GM10266 (cell line): ENCODE data around the gene GIT2.
"Not testable (repeated sequence)": the region's sequence is repeated elsewhere in the genome, so short reads cannot be mapped to it uniquely, and the experiment has no call there.

Experiments
- DNase-seq: peaks from one replicate; pipeline ENCODE4 v3.0.0; 2012; ENCODE audit errors: extremely low spot score
- CTCF ChIP-seq: IDR thresholded peaks from 2 replicates; pipeline ENCODE4 v1.5.1; 2012; ENCODE audit warnings: mild to moderate bottlenecking, low read depth; ENCODE audit not compliant: control insufficient read depth, insufficient read depth; ENCODE audit errors: missing control alignments

GIT2 gene

GRCh38 chr12:109910254-109910968, 85.8 kb downstream of the GIT2 start:
- DNase-seq: no peak
- no peak for TF ChIP-seq CTCF

GRCh38 chr12:109905301-109905700, 90.9 kb downstream of the GIT2 start:
- DNase-seq: no peak
- TF ChIP-seq CTCF: no peak

- no peak for DNase-seq
Observed at GRCh38 chr12:109902891-109903418, 93.2 kb downstream of the GIT2 start.

GRCh38 chr12:109900752-109901580, 95.2 kb downstream of the GIT2 start:
- DNase-seq: peak; percentile 61
- no peak for TF ChIP-seq CTCF

More at GRCh38 chr12:109902891-109903418, 93.2 kb downstream of the GIT2 start:
- no peak for TF ChIP-seq CTCF

GRCh38 chr12:109899783-109900751, 96.1 kb downstream of the GIT2 start, which contains the start of gene TCHP:
TCHP (plus strand) TSS chr12:109900274; CDS start chr12:109903027, 2,753 bp downstream.
- DNase-seq: peak; percentile 92
- peak; percentile 66 for TF ChIP-seq CTCF

GRCh38 chr12:109899345-109899744, 96.8 kb downstream of the GIT2 start:
- DNase-seq: not testable (repeated sequence)

- DNase-seq: no peak
- no peak for TF ChIP-seq CTCF
Observed at GRCh38 chr12:109897029-109897428, 99.1 kb downstream of the GIT2 start.
